HG03064 (cell line): Measurements from ENCODE around the gene STARD5.
"Not testable (repeated sequence)": the region's sequence is repeated elsewhere in the genome, so short reads cannot be mapped to it uniquely, and the experiment has no call there.

Source experiments
- ATAC-seq: cut with Tn5 transposase; IDR thresholded peaks from one replicate; pipeline ENCODE4 v1.9.1; 2021; ENCODE audit warnings: low read depth; ENCODE audit not compliant: unreplicated experiment

The STARD5 gene

GRCh38 chr15:81323944-81324881 lies at the start of gene STARD5:
STARD5 (minus strand) TSS chr15:81324141; CDS start chr15:81324099, 42 bp downstream.
- peak; percentile 99 for ATAC-seq

GRCh38 chr15:81373176-81373575 lies 49.2 kb upstream of the STARD5 start:
- ATAC-seq, result no peak

DNA sequence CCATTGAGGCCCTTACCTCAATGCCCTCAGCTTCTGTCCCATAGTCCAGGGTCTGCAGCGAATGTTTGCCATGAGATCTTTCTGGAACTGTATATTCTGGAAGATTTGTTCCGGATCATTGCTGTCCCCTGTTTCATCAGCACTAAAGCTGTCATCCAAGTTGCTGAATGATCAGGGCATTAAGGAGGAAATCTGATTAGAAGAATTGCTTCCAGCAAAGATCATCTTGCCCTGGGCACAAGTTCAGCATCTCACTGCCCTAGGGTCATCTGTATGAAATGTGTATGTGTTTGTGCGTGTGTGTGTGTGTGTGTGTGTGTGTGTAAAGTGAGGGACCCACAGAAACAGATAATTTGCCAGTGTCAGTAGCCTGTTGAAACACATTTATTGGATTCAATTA lies 48.6 kb upstream of the STARD5 start:
- no peak for ATAC-seq

DNA sequence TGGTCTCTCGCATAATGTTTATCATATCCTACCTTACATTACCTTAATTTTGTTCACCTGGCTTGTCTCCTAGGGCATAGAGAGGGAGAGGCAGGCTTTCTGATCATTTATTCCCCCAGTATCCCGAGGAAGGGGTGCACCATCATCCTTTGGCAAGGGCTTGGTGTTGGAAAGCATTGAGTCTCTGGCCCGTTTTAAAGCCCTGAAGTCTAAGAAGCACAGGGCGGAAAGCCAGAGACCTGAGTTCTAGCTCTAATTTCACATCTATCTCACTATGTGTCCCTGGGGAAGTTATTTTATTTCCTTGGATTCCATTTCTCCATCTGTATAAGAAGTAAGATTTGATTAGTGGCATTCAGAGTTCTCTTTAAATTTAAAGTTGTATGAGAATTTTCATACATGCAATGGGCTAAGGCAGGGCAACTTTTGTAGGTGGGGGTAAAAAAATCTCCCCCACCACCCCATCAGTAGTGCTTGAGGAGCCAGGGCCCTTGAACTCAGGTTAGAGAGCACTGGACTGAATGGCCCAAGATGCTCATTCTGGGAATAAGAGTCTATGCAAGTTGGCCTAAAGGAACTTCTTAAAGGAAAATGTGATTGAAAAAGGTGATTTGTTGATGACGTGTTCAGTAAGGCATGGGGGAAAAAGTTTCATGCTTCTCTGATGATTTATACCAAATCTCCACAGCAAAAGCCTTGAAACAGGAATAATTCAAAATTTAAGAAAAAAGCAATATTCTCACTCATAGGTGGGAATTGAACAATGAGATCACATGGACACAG lies 40.0 kb upstream of the STARD5 start:
- ATAC-seq, result no peak

- ATAC-seq, result no peak
These were observed 39.3 kb upstream of the STARD5 start for GRCh38 chr15:81363276-81363675.

DNA sequence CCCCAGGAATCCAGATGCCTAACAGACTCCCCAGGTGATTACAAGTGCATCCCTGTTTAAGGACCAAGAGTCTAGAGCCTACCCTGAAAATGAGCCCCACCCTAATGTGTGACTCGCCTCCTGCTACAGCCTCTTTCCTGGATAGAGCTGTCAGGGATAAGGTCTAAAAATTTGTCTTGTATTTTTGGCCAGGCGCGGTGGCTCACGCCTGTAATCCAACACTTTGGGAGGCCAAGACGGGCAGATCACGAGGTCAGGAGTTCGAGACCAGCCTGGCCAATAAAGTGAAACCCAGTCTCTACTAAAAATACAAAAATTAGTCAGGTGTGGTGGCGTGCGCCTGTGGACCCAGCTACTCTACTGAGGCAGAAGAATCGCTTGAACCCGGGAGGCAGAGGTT lies 38.8 kb upstream of the STARD5 start:
- no peak for ATAC-seq

GRCh38 chr15:81361891-81362290 lies 38.0 kb upstream of the STARD5 start:
- ATAC-seq, result no peak

DNA sequence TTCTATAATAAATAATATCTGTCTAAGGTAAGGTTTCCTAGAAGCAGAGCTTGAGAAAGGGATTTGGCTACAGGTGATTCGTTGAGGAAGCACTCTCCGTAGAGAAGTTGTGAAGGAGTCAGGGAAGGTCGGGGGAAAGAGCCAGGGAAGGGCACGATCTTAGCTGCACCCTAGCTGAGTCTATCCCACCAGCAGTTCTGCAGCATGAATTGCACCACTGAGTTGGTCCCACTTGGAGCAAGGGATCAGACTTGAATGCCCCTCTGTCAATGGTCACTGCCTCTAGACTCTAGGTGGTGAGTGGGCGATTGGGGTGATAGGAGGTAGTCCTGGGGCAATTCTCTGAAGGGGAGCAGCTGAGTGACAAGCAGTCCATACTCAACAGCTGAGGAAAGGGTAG lies 36.5 kb upstream of the STARD5 start:
- ATAC-seq, result no peak

GRCh38 chr15:81358248-81358647 lies 34.3 kb upstream of the STARD5 start:
- ATAC-seq, result no peak

DNA sequence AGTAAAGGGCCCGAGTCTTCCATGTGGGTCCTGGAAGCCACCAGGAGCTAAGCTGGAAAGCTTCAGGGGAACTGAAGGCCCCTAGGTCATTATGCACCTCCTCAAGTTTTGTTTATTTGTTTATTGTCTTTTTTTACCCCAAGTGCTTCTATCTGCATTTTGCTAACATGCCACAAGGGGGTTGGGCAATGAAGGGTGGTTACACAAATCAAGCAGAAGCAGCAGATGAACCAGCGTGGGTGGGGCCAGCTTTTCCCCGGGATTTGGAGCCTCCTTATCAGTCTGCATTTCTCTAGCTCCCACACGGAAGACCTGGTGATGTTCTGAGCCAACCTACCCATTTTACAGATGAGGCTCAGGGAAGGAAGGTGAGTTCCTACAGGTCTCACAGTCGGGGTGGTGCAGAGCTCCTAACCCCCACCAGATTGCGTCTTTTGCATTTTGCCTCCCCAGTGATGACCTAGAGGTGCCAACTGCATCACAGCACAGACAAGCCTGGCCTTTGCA lies 33.3 kb upstream of the STARD5 start:
- no peak for ATAC-seq

- ATAC-seq, result no peak
These were observed 32.3 kb upstream of the STARD5 start for GRCh38 chr15:81356252-81356651.

- no peak for ATAC-seq
These were observed 27.7 kb upstream of the STARD5 start for GRCh38 chr15:81351651-81352050.

GRCh38 chr15:81349271-81349670 lies 25.3 kb upstream of the STARD5 start:
- no peak for ATAC-seq

GRCh38 chr15:81348691-81349090 lies 24.8 kb upstream of the STARD5 start:
- ATAC-seq, result not testable (repeated sequence)

GRCh38 chr15:81347910-81348309 lies 24.0 kb upstream of the STARD5 start:
- ATAC-seq, result no peak

- ATAC-seq, result no peak
These were observed 22.7 kb upstream of the STARD5 start for GRCh38 chr15:81346611-81347010.

DNA sequence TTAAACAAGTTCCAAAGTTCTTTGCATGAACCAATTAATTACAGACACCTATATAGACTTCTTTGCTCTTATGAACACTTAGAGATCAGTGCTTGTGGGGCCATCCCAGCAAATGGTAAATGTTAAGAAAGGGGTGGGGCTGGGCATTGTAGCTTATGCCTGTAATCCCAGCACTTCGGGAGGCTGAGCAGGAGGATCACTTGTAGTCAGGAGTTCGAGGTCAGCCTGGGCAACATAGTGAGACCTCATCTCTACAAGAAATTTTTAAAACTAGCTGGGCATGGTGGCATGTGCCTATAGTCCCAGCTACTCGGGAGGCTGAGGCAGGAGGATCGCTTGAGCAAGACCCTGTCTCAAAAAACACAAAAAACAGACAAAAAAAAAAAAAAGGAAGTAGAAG lies 19.4 kb upstream of the STARD5 start:
- ATAC-seq, result no peak

- no peak for ATAC-seq
These were observed 17.4 kb upstream of the STARD5 start for GRCh38 chr15:81341351-81341750.

DNA sequence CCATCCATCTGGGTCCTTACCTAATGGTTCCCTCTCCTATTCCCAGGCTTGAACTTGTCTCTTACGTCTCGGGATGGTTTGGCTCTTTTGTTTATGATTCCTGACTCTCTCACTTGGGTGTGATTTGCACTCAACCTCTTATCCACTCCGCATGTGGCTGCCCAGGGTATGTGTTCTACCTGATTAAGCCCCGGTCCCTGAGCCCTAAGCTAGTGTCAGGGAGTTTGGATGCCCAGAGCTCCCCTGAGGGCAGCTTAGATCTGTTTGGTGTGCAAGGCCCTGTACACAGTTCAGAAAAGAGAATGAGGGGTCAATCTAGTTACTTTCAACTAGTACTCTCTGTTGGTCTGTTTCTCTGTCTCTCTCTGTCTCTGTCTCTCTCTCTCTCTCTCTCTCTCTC lies 15.9 kb upstream of the STARD5 start:
- no peak for ATAC-seq

GRCh38 chr15:81339321-81339720 lies 15.4 kb upstream of the STARD5 start:
- no peak for ATAC-seq
